Adrenal gland (tissue), 5 donors: Measurements from ENCODE around the gene CDC6.

Experiments used
- CTCF ChIP-seq, 6 experiments: fragments of 450-650 bp in 4 of 6; fragments of 200-600 bp in 2 of 6; sonication (generic) in 1 of 6; IDR thresholded peaks; 1 replicate in 5 of 6; 2 replicates in 1 of 6; pipeline versions ENCODE4 v1.5.1 to v1.8.0; 2016 to 2021; ENCODE audit warnings: antibody characterized with exemption in 6 of 6, mild to moderate bottlenecking in 2 of 6, moderate library complexity in 1 of 6
- POLR2A ChIP-seq, 2 donors: fragments of 450-650 bp; IDR thresholded peaks; one replicate each; pipeline ENCODE4 v1.6.1; 2017; ENCODE audit warnings: antibody characterized with exemption in 2 of 2, mild to moderate bottlenecking in 2 of 2, moderate library complexity in 1 of 2
- donor health status: DM: no; HTN: no; CAD: no.

DNA sequence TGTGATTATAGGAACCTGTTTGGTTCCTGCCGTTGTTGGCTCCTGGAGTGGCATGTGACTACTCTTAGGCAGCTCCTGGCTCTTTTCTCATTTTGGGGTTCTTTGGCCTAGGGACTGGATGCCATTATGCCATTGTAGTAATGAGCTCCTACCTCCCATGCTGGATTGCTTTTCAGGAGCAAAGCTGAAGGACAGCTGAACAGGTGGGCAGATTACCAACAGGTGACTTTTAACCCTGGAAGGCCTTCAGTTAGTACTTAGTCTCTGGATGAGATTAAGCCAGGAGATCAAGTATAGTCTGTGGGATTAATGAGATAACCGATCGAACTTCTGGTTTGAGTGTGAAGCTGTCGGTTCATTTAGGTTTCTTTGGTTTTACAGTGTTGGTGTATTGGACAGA, 43.4 kb upstream of the CDC6 start:
- TF ChIP-seq CTCF (IDR thresholded peaks at IDR 0.05) (no peak), POLR2A (IDR thresholded peaks at IDR 0.05) (no peak)
